Mucosa of stomach (tissue), 1 donor: ENCODE measurements around the gene KLRB1.
"Not testable (repeated sequence)": the region's sequence is repeated elsewhere in the genome, so short reads cannot be mapped to it uniquely, and the experiment has no call there.

Experiments
- H3K27me3 ChIP-seq: one replicate; pipeline ENCODE4 v1.7.0; 2013; ENCODE audit warnings: mild to moderate bottlenecking, low read length; ENCODE audit not compliant: control insufficient read depth, insufficient read depth
- H3K36me3 ChIP-seq: one replicate; pipeline ENCODE4 v1.7.0; 2013; ENCODE audit warnings: low read length; ENCODE audit not compliant: control insufficient read depth, insufficient read depth
- H3K4me1 ChIP-seq: one replicate; pipeline ENCODE4 v1.7.0; 2013; ENCODE audit warnings: mild to moderate bottlenecking, low read length; ENCODE audit not compliant: control insufficient read depth, insufficient read depth
- H3K4me3 ChIP-seq: one replicate; pipeline ENCODE4 v1.7.0; 2013; ENCODE audit warnings: low read length
- H3K9ac ChIP-seq: one replicate; pipeline ENCODE4 v1.7.0; 2013; ENCODE audit warnings: mild to moderate bottlenecking, low read length, moderate library complexity
- H3K9me3 ChIP-seq: one replicate; pipeline ENCODE4 v1.7.0; 2013; ENCODE audit warnings: mild to moderate bottlenecking, low read length, moderate library complexity; ENCODE audit not compliant: control insufficient read depth
- donor health status: Pancreatic carcinoma.

Gene KLRB1

DNA sequence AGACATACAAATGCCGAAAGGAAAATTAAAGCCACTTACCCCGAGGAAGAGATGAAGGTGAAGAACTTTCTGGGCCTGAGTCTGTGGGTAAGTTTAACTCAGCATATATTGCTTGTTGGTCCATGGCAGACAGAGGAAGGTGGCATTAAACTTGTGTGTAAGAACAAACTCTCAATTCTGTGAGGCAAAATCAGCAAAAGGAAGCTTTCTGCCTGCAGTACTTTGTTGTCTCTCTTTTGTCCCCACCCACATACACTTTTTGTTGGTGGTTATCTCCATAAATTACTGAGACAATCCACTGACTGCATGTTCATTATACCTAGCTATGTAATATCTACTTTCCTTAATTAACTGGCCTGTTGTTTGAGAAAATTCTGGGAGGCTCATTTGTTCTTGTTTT is at the start of gene KLRB1:
Gene KLRB1, minus strand, starts transcription at position 201 of the 400 bp plus-strand sequence. Its CDS starts 77 bp downstream, at position 124.
- H3K9me3 ChIP-seq, result no peaks in the 10 kb centered on the region
- H3K4me1 ChIP-seq, result no peaks in the 10 kb centered on the region
- no peak within 1 kb of the TSS for H3K4me3 ChIP-seq
- H3K9ac ChIP-seq, result no peak within 1 kb of the TSS
- no peaks in the 10 kb centered on the region for H3K36me3 ChIP-seq
- H3K27me3 ChIP-seq, result no peaks in the 10 kb centered on the region

- H3K4me1 ChIP-seq, result peaks cover 7% of the 10 kb centered on the region
- no peaks in the 10 kb centered on the region for H3K27me3 ChIP-seq
- H3K4me3 ChIP-seq, result no peak overlapping the region
- H3K36me3 ChIP-seq, result no peaks in the 10 kb centered on the region
- H3K9me3 ChIP-seq, result no peaks in the 10 kb centered on the region
- H3K9ac ChIP-seq, result no peak overlapping the region
Observed at GRCh38 chr12:9651265-9651729, 43.6 kb upstream of the KLRB1 start.

DNA sequence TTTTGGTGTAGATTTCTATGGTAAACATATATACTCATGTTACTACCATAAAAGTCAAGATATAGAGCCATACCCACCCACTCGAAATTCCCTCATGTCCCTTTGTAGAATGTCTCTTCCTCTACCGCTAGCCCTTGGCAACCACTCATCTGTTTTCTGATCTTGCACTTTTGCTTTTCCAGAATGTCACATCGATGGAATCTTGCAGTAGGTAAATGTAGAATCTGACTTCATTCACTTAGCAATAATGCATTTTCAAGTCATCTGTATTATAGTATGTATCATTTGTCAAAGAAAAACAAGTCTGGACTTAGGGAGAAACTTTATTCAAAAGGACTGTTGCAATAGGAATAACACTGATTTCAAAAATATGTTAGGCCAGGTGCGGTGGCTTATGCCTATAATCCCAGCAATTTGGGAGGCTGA is 42.4 kb upstream of the KLRB1 start:
- peaks cover 7% of the 10 kb centered on the region for H3K4me1 ChIP-seq
- H3K9me3 ChIP-seq, result no peaks in the 10 kb centered on the region
- H3K27me3 ChIP-seq, result no peaks in the 10 kb centered on the region
- no peak overlapping the region for H3K4me3 ChIP-seq
- no peaks in the 10 kb centered on the region for H3K36me3 ChIP-seq
- peak overlapping the region; percentile 13 for H3K9ac ChIP-seq

GRCh38 chr12:9649532-9649940 is 41.8 kb upstream of the KLRB1 start:
- Histone ChIP-seq H3K9me3 (no peaks in the 10 kb centered on the region), H3K27me3 (no peaks in the 10 kb centered on the region), H3K4me3 (no peak overlapping the region), H3K4me1 (peaks cover 7% of the 10 kb centered on the region), H3K9ac (peak overlapping the region; percentile 55), H3K36me3 (no peaks in the 10 kb centered on the region)

DNA sequence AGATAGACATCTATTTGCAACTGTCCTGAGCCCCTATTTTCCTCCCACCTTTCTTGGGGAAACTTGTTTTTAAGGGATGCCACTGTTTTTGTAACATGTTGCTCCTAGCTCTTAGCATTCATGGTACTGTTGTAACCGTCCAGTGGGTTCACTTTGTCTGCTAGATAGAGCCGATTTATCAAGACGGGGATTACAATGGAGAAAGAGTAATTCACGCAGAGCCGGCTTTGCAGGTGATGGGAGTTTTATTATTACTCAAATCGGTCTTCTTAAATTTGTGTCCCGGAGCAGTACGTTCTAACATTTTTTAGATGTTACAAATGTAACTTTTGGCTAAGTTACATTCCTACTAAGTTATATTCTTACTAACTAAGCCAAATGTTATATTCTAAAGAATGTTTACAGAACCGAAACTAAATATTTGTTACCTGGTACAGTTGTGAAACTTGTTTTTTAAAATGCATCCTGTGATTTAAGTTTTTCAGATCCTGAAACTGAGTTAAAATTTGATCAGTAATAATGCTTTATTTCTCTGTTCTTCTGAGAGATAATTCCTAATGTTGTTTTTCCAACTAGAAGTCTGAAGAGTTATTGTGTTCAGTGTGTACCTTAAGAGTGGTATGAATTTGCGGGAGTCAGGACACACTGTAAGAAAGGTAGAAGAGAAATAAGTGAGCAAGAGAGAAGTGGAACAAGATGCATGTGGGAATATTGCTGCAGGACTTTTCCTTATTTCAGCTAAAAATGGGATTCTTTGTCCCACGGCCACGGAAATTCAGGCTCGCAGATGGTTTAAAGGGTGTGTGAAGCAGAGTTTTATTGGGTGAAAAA is 41.2 kb upstream of the KLRB1 start:
- no peaks in the 10 kb centered on the region for H3K27me3 ChIP-seq
- peak overlapping the region; percentile 97 for H3K4me3 ChIP-seq
- H3K36me3 ChIP-seq, result no peaks in the 10 kb centered on the region
- no peaks in the 10 kb centered on the region for H3K9me3 ChIP-seq
- peak overlapping the region; percentile 91 for H3K9ac ChIP-seq
- peaks cover 7% of the 10 kb centered on the region for H3K4me1 ChIP-seq

GRCh38 chr12:9647825-9648700 is 40.3 kb upstream of the KLRB1 start:
- H3K27me3 ChIP-seq, result no peaks in the 10 kb centered on the region
- H3K36me3 ChIP-seq, result no peaks in the 10 kb centered on the region
- H3K9ac ChIP-seq, result peak overlapping the region; percentile 91
- H3K4me3 ChIP-seq, result peak overlapping the region; percentile 97
- H3K9me3 ChIP-seq, result no peaks in the 10 kb centered on the region
- H3K4me1 ChIP-seq, result peaks cover 7% of the 10 kb centered on the region

DNA sequence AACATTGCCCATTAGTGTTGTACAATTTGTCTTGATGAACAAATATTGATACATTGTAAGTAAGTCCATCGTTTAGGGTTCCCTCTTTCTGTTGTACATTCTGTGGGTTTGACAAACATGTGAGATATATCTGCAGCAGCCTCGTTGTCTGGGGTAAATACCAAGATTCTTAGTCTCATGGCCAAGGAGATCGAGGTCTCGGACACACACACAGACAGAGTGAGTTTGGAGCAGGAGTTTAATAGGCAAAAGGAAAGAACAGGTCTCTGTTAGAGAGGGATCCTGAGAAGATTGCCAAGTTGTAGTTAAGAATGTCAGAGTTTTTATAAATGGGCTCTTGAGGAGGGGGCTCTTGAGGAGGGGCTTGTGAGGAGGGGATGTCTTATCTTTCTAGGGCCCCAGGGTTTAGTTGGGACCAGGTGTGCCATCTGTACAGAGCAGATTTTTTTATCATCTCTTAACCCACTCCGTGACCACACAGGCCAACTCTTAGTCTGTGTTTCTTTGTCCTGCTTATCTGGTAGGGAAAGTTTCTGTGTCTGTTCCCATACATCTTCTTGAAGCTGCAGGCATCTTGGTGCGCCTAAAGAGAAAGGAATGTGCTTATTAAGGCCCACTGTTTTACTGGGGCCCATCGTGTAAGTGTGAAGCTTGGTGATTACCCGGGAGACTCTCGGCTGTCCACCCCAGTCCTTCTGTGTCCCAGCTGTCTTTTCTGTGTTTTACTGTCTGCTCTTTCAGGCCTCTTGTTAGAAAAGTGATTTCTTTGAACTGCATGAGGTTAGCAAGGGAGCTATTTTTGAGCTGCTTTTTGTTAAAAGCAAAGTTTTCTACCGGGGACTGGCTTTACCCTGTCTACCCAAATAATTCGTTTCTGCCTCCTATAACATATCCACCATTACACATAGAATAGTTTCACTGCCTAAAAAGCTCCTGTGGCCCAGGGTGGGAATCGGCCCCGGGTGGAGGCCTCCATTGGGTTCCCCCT is 39.4 kb upstream of the KLRB1 start:
- Histone ChIP-seq H3K27me3 (no peaks in the 10 kb centered on the region), H3K4me3 (peak overlapping the region; percentile 97), H3K9me3 (no peaks in the 10 kb centered on the region), H3K9ac (peak overlapping the region; percentile 91), H3K4me1 (peaks cover 7% of the 10 kb centered on the region), H3K36me3 (no peaks in the 10 kb centered on the region)

- not testable (repeated sequence) for H3K36me3 ChIP-seq, H3K27me3 ChIP-seq, H3K4me1 ChIP-seq, H3K9me3 ChIP-seq, H3K9ac ChIP-seq, H3K4me3 ChIP-seq
Observed at GRCh38 chr12:9644985-9645551, 37.4 kb upstream of the KLRB1 start.

- Histone ChIP-seq H3K4me1 (peaks cover 7% of the 10 kb centered on the region), H3K36me3 (no peaks in the 10 kb centered on the region), H3K9ac (no peak overlapping the region), H3K9me3 (no peaks in the 10 kb centered on the region), H3K27me3 (no peaks in the 10 kb centered on the region), H3K4me3 (no peak overlapping the region)
Observed at GRCh38 chr12:9643266-9643660, 35.5 kb upstream of the KLRB1 start.

GRCh38 chr12:9642606-9643265 is 35.0 kb upstream of the KLRB1 start:
- H3K9ac ChIP-seq, result no peak overlapping the region
- no peaks in the 10 kb centered on the region for H3K27me3 ChIP-seq
- no peaks in the 10 kb centered on the region for H3K36me3 ChIP-seq
- H3K4me1 ChIP-seq, result peaks cover 7% of the 10 kb centered on the region
- no peak overlapping the region for H3K4me3 ChIP-seq
- H3K9me3 ChIP-seq, result no peaks in the 10 kb centered on the region

GRCh38 chr12:9640024-9640423 is 32.3 kb upstream of the KLRB1 start:
- no peaks in the 10 kb centered on the region for H3K27me3 ChIP-seq
- H3K36me3 ChIP-seq, result no peaks in the 10 kb centered on the region
- H3K4me3 ChIP-seq, result no peak overlapping the region
- H3K4me1 ChIP-seq, result no peaks in the 10 kb centered on the region
- no peaks in the 10 kb centered on the region for H3K9me3 ChIP-seq
- H3K9ac ChIP-seq, result no peak overlapping the region
